Astrocyte (in vitro differentiated cells and primary cell): Measurements from ENCODE around the gene ZFYVE28.

ENCODE experiments used
- EZH2 ChIP-seq: IDR thresholded peaks from 2 replicates; pipeline ENCODE4 v1.6.1; 2012; ENCODE audit warnings: mild to moderate bottlenecking, low read length, inconsistent platforms; ENCODE audit not compliant: insufficient read depth
- TF ChIP-seq, protein P1 (sequence below): IDR thresholded peaks from 2 replicates; pipeline ENCODE4 v1.5.1; 2011; ENCODE audit warnings: low read depth, mild to moderate bottlenecking, inconsistent platforms, low read length, moderate library complexity; ENCODE audit not compliant: insufficient read depth

DNA sequence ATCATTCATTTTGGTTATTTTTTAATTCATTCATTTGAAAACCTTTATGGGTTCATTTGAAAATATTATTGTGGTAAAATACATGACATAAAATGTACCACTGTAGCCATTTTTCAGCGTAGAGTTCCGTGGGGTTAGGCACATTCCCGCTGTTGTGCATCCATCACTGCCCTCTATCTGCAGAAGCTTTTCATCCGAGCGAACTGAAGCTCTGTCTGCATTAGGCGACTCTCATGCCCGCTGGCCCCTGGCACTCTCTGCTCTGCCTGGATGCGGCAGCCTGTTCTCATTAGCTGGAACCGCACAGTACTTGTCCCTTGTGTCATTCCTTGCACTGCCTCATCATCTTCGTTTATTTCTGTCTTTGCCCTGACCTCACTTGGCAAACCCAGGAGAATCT, 17.9 kb upstream of the ZFYVE28 start:
- TF ChIP-seq, protein P1, sequence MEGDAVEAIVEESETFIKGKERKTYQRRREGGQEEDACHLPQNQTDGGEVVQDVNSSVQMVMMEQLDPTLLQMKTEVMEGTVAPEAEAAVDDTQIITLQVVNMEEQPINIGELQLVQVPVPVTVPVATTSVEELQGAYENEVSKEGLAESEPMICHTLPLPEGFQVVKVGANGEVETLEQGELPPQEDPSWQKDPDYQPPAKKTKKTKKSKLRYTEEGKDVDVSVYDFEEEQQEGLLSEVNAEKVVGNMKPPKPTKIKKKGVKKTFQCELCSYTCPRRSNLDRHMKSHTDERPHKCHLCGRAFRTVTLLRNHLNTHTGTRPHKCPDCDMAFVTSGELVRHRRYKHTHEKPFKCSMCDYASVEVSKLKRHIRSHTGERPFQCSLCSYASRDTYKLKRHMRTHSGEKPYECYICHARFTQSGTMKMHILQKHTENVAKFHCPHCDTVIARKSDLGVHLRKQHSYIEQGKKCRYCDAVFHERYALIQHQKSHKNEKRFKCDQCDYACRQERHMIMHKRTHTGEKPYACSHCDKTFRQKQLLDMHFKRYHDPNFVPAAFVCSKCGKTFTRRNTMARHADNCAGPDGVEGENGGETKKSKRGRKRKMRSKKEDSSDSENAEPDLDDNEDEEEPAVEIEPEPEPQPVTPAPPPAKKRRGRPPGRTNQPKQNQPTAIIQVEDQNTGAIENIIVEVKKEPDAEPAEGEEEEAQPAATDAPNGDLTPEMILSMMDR = no peak
- TF ChIP-seq EZH2 = no peak
